HG03457 (cell line): Measurements from ENCODE around the gene ACADM.
"Not testable (repeated sequence)": the region's sequence is repeated elsewhere in the genome, so short reads cannot be mapped to it uniquely, and the experiment has no call there.

Experiments used
- ATAC-seq: cut with Tn5 transposase; IDR thresholded peaks from one replicate; pipeline ENCODE4 v1.9.1; 2021; ENCODE audit warnings: moderate number of reproducible peaks; ENCODE audit not compliant: unreplicated experiment

Gene ACADM

DNA sequence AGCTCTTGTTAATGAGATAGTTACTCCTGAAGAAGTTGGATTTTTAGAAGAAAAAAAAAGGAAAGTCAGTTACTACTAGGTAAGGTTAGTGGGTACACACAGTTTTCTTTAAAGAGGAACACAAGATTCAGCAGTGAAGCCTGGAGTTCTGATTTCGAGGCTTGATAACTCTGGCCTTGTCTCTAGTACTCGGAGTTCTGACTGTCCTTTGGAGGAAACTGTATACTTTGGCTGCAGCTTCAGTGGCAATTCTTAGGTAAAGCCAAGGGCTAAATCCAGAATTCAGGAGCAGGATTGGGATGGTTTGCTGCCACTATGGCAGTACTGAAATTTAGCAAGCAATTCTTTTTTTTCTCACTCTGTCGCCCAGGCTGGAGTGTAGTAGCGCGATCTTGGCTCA lies 9.2 kb downstream of the ACADM start:
- ATAC-seq: no peak

DNA sequence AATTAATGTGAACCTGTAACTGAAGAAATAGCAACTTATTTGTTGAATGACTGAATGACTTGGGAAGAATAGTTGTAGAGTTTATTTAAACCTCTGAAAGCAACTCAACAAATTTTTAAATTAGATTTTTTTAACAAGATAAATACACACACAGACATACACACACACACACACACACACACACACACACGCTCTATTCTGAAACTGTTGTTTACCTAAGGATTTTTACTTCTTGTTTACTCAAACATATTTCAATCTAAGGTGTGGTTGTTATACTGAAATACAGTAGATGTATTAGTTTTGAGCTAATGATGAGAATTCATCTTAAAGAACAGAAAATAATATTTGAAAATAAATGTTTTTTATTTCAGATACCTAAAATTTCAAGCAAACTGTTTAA lies 11.5 kb downstream of the ACADM start:
- ATAC-seq: no peak

DNA sequence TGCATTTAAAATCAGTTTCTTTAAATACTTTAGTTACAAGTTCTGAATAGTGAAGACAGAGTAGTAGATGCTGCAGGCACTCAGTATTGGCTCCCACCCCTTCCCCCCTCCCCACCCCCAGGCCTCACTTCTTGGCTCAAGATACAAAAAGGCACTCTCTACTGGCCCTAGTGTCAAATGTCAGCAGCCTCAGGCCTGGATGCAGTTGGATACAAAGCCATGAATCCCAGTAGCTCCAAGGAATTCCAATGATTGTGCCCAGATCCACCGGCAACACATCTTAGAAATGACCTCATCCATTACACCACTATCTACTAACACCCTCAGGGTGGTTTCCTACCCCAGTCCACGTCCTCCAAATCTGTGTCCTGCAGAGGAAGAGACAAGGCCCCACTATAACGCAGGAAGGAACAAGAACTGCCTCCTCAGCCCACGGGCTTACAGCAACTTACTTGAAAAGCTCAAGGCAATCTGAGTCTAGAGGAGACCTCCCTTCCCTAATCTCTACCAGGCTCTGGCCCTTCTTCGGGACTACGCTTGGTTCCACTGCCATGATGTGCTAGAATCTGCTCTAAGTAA lies 17.6 kb downstream of the ACADM start:
- no peak for ATAC-seq

DNA sequence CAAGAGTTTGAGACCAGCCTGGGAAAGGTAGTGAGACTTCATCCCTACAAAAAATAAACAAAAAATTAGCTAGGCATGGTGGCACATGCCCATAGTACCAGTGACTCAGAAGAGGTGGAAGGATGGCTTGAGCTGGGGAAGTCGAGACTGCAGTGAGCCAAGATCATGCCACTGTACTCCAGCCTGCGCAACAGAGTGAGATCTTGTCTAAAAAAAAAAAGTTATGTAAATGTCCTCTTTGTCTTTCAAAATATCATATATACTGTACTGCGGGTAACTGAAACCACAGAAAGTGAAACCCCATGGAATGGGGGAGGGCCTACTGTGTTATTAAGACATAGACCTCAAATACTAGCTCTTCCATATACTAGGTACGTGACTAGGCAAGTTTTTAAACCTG lies 20.8 kb downstream of the ACADM start:
- ATAC-seq: peak; percentile 88

DNA sequence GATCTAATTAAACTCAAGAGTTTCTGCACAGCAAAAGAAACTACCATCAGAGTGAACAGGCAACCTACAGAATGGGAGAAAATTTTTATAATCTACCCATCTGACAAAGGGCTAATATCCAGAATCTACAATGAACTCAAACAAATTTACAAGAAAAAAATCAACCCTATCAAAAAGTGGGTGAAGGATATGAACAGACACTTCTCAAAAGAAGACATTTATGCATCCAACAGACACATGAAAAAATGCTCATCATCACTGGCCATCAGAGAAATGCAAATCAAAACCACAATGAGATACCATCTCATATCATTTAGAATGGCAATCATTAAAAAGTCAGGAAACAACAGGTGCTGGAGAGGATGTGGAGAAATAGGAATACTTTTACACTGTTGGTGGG lies 32.7 kb downstream of the ACADM start:
- ATAC-seq: not testable (repeated sequence)

DNA sequence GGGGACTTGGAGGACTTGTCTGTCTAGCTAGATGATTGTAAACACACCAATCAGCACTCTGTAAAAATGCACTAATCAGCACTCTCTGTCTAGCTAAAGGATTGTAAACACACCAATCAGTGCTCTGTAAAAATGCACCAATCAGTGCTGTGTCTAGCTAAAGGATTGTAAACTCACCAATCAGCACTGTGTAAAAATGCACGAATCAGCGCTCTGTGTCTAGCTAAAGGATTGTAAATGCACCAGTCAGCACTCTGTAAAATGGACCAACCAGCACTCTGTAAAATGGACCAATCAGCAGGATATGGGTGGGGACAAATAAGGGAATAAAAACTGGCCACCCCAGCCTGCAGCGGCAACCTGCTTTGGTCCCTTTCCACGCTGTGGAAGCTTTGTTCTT lies 34.0 kb downstream of the ACADM start:
- not testable (repeated sequence) for ATAC-seq

DNA sequence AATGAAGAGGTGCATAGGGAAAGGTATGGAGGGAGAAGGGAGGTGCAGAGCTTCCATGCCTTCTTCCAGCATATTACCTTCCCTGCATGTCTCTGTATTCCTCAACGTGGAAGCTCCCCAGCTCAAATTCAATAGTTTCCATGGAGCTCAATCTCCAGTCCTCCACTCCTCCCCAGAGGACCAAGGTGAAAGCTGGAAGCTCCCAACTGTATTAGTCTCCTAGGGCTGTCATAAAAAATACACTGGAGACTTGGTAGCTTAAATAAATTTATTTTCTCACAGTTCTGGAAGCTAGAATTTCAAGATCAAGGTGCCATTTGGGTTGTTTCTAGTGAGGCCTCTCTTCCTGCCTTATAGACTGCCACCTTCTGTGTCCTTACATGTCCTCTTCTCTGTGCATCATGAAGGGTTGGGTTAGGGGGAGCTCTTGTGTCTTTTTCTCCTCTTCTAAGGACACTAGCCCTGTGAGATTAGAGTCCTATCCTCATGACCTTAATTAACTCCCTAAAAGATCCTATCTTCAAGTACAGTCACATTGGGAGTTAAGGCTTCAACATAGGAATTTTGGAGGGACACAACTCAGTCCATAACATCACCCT lies 39.6 kb downstream of the ACADM start:
- ATAC-seq: no peak

DNA sequence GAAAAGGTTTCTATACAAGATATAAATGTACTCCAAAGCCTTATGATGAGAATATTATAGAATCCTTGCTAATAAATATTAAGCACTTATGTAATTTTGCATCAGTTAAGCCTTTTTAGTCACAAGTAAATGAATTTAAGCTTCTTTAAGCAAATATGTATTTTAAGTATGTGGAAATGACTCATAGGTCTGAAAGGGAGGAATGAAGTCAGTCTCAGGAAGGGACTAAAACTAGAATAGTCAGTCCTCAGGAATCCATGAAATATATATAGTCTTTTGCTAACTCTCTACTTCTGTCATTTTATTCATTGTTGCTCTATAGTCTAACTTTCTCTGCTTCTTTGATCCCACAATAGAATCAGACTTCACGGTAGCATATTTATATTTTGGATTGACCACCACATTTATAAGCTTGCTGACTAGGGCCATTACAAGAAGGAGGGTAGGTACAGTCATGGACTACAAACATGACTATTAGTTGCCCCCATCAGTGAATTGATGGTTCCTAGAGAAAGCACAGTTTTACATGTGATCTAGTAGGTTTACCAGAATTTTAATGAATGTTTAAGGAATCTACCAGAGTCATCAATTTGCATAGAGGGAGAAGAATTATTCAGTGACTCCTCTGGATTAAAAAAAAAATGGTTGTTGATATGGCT lies 41.3 kb downstream of the ACADM start:
- ATAC-seq: no peak

DNA sequence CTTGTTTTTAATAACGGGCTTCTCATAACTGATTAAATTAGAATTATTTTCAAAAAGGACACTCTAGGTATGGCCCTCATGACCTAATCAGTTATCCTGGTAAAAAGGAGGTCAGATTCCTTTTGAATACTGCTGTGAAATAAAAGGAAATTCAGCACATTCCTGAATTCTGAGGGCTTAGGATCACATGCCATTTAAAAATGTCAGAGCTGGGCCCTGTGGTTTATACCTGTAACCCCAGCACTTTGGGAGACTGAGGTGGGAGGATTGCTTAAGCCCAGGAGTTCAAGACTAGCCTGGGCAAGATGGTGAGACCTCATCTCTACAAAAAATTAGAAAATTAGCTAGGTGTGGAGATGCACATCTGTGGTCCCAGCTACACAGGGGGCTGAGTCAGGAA lies 43.5 kb downstream of the ACADM start:
- no peak for ATAC-seq

DNA sequence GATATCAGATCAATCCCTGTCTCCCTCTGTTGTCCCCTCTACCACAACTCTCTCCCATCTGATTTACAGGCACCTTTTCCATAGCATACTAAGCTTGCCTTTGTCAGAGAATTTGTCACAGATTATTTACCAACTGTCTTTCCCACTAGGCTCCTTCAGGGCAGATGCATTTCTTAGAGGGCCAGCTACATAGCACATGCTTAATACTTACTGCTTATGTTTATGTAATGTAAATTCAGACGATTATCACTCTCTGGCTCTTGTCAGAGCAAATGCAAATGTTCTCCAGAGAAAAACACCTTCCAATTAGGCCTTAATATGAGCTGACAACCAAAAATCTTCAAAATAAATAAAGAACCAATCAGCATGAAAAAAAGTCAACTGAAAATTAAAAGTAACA lies 46.3 kb downstream of the ACADM start:
- ATAC-seq: no peak

DNA sequence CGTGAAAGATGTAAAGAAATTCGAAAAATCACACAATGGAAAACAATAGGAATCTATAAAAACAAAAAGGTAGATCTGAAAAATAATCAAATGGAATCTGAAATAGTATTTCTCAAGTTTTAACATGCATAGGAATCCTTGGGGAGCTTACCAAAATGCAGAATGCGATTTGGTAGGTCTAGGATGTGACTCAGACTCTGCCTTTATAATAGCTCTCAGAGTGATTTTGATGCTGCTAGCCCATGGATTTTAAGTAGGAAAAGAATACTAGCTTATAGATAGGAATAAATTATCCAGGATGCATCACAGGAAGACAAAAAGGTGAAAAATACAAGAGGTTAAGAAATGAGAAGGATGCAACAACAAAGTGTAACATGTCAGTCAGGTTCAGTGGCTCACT lies 47.5 kb downstream of the ACADM start:
- ATAC-seq: no peak

DNA sequence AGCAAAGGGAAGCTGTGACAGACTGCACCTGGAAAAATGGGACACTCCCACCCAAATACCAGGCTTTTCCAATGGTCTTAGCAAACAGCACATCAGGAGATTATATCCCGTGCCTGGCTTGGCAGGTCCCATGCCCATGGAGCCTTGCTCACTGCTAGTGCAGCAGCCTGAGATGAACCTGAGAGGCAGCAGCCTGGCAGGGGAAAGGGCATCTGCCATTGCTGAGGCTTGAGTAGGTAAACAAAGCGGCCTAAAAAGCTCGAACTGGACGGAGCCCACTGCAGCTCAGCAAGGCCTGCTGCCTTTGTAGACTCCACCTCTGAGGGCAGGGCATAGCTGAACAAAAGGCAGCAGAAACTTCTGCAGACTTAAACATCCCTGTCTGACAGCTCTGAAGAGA lies 53.3 kb downstream of the ACADM start:
- ATAC-seq: not testable (repeated sequence)

DNA sequence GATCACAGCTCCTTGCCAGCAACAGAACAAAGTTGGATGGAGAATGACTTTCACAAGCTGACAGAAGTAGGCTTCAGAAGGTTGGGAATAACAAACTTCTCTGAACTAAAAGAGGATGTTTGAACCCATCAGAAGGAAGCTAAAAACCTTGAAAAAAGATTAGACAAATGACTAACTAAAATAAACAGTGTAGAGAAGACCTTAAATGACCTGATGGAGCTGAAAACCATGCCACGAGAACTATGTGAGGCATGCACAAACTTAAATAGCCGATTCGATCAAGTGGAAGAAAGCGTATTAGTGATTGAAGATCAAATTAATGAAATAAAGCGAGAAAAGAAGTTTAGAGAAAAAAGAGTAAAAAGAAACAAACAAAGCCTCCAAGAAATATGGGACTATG lies 54.2 kb downstream of the ACADM start:
- ATAC-seq: not testable (repeated sequence)

DNA sequence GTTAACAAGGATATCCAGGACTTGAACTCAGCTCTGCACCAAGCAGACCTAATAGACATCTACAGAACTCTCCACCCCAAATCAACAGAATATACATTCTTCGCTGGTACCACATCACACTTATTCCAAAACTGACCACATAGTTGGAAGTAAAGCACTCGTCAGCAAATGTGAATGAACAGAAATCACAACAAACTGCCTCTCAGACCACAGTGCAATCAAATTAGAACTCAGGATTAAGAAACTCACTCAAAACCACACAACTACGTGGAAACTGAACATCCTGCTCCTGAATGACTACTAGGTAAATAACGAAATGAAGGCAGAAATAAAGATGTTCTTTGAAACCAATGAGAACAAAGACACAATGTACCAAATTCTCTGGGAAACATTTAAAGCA lies 55.7 kb downstream of the ACADM start:
- not testable (repeated sequence) for ATAC-seq

DNA sequence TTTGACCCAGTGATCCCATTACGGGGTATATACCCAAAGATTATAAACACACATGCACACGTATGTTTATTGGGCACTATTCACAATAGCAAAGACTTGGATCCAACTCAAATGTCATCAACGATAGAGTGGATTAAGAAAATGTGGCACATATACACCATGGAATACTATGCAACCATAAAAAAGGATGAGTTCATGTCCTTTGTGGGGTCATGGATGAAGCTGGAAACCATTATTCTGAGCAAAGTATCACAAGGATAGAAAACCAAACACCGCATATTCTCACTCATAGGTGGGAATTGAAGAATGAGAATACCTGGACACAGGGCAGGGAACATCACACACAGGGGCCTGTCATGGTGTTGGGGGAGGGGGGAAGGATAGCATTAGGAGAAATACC lies 59.4 kb downstream of the ACADM start:
- ATAC-seq: not testable (repeated sequence)

DNA sequence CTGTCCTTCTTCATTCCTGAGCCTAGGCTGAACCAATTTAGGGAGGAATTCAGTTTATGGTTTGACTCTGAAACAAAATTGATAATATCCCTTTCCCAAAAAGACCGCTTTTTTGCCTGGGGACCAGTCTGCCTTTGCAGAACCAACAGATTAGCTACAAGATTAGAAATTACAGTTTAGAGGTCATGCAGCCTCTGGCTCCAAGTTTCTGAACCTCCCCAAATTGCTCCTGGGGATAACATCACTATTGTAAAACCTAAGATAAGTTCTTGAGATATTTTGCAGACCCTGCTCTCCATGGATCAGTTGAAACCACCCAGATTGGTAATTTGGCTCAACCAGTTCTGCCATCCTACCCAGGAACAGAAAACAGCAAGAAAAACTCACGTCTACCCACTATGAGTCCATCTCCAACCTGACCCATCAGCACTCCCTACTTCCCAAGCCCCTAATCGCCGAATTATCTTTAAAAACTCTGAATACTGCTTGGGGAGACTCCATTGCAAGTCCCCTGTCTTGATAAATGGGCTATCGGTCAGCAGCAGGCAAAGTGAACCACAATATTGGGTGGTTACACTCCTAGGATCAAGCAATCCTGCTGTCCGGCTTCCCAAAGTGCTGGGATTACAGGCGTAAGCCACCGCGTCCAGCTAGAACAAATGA lies 60.9 kb downstream of the ACADM start:
- peak; percentile 13 for ATAC-seq

DNA sequence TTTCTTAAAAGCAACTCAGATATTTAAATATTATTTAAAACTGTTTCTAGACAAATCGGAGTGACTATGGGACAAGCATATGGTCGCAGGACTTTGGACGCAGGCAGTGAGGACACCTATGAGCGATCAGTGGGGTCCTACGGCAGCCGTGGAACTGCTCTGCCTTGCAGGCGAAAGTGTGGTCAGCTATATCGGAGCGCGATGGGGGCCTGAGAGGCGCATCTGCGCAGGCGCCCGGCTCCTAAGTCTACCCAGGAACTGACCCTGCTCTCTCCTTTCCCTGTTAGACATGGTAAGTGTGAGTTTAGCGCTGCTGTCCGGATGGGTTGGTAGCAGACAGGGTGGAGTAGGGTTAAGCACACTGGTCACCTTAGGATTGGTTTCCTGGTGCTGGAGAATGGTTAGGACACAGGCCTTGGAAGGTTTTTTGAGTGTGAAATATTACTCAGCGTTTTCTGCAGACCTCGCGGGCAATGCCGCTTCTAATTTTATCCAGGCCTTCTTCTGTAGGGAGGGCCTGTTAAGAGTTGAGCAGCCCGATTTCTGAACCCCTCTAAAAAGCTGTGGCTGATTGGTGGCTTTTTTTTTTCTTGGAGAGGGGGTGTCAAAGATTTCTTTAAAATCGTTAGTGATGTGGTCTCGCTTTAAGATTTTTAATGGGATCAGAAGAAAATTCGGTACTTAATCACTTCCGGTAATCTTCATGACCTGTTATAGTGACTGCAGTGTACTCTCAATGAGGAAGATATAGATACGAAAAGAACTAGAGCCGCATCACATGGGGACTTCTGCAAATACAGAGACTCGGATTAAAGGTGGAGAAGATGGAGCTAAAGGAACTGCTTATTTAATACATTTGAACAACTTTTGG lies 61.7 kb downstream of the ACADM start, which contains the start of gene RABGGTB:
Gene RABGGTB (plus strand): TSS at position 274 of the 871 bp plus-strand sequence. CDS start 16 bp downstream, at position 290.
- ATAC-seq: peak; percentile 71

DNA sequence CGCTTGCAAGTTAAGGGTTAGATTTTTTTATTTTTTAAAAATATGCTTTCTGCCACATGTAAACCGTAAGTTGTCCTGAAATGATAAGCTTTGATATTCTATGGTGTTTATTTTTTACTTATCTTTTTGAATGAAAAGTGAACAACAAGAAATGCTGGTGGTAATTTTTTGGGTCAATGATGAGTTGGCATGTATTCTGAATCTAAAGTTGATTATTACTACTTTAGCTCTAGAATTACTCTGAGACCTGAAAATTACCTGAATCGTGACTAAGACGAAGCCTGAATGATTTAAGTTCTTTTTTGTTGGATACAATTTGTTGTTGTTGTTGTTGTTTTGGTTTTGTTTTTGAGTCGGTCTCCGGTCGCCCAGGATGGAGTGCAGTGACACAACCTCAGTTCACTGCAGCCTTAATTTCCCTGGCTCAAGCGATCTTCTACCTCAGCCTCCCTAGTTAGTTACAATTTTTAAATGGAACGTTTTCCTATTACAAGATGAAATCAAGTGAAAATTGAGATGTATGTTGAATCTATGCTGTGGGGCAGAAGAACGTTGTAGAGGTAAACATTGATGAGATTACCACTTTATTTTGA lies 62.5 kb downstream of the ACADM start:
- no peak for ATAC-seq

DNA sequence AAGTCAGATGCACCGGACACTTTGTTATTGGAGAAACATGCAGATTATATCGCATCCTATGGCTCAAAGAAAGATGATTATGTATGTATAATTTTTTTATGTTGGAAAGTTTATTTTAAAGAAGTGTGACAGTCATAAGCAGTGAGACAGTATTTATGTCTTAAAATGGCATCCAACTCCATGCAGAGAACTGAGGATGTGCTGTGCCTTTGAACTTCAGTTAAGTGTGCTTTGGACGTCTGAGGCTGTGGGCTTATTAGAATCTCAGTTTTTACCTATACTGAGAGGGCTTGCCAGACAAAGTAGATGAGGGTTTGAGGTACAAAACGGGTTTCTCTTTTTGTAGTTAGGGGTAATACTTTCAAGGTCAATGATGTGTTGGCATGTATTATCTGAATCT lies 63.0 kb downstream of the ACADM start:
- ATAC-seq: no peak

DNA sequence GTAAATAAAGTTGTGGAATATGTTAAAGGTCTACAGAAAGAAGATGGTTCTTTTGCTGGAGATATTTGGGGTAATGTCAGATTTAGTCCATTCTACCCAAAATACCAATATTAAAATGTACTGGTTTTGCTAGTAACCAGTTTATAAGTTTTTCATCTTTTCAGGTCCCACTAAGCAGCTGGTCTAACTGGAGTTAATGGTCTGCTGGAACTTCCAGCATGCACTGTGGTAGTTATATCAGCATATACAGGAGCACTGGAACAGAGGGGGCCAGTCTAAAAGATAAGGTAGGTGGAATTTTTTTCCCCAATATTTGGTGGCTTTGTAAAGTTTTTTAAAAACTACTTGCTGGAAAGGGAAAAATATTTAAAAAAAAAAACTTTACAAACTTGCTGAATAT lies 65.5 kb downstream of the ACADM start:
- no peak for ATAC-seq

DNA sequence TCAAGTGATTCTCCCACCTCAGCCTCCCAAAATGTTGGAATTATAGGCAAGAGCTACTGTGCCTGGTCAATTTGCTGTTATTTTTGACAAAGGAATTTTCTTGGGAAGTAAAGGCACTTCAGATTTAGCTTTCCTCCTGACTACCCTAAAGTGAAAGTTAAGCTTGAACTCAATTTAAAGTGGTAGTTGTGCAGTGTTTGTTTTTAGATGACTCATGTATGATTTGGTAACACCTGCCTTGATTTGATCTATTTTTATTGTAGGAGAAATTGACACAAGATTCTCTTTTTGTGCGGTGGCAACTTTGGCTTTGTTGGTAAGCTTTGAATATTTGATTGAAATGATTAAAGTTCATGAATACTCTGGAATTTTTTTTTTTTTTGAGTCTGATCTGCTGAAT lies 66.5 kb downstream of the ACADM start:
- ATAC-seq: no peak
